Measurements from ENCODE around the gene LTBP1.

Gene LTBP1

DNA sequence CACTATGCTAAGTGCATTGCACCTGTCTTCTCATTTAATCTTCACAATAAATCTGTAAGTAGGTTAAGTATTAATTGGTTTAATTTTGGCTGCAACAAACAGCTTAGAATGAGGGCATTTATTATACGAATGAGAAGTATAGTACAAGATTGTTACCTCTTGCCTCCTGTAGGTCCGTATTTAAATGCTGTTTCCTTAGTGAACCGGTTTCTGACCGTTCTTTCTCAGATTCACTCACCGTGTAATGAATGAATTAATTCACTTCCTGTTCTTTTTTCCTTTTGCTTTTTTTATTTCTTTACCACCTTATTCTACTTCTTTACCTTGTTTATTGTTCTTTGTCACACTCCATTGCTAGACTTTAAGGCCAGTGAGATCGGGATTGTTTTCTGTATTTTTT is 375.9 kb downstream of the LTBP1 start:
- Histone ChIP-seq H3K4me1 (ENCODE audit: insufficient read depth, poor library complexity, severe bottlenecking) (no peaks in the 10 kb centered on the region), H3K27me3 (ENCODE audit: insufficient read depth, poor library complexity, severe bottlenecking) (no peaks in the 10 kb centered on the region), H3K9me3 (ENCODE audit: severe bottlenecking) (peaks cover 2% of the 10 kb centered on the region), H3K36me3 (ENCODE audit: low read depth) (no peaks in the 10 kb centered on the region), H3K27ac (ENCODE audit: poor library complexity, severe bottlenecking) (no peak overlapping the region), H3K4me3 (ENCODE audit: severe bottlenecking) (no peak overlapping the region)
- TF ChIP-seq, protein P1, sequence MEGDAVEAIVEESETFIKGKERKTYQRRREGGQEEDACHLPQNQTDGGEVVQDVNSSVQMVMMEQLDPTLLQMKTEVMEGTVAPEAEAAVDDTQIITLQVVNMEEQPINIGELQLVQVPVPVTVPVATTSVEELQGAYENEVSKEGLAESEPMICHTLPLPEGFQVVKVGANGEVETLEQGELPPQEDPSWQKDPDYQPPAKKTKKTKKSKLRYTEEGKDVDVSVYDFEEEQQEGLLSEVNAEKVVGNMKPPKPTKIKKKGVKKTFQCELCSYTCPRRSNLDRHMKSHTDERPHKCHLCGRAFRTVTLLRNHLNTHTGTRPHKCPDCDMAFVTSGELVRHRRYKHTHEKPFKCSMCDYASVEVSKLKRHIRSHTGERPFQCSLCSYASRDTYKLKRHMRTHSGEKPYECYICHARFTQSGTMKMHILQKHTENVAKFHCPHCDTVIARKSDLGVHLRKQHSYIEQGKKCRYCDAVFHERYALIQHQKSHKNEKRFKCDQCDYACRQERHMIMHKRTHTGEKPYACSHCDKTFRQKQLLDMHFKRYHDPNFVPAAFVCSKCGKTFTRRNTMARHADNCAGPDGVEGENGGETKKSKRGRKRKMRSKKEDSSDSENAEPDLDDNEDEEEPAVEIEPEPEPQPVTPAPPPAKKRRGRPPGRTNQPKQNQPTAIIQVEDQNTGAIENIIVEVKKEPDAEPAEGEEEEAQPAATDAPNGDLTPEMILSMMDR (IDR thresholded peaks at IDR 0.05; ENCODE audit: poor library complexity, severe bottlenecking), result no peak
- DNase-seq (ENCODE audit: low spot score), result no peak
- no peak for ATAC-seq (ENCODE audit: low read depth)

DNA sequence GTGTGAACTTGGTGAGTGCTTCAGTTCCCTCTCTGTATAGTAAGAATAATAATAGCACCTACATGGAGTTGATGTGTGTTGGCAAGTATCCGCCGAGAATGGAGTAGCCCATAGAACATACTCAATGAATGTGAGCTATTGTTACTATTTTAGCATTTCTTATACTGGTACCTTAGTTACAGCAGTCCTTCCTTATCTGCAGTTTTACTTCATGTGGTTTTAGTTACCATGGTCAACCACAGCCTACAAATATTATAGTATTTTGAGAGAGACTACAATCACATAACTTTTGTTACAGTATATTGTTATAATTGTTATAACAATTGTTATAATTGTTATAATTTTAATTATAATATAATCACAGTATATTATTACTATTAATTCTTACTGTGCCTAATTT is 377.2 kb downstream of the LTBP1 start:
- Histone ChIP-seq H3K4me3 (ENCODE audit: severe bottlenecking) (no peak overlapping the region), H3K27me3 (ENCODE audit: insufficient read depth, poor library complexity, severe bottlenecking) (no peaks in the 10 kb centered on the region), H3K4me1 (ENCODE audit: insufficient read depth, poor library complexity, severe bottlenecking) (no peaks in the 10 kb centered on the region), H3K27ac (ENCODE audit: poor library complexity, severe bottlenecking) (no peak overlapping the region), H3K36me3 (ENCODE audit: low read depth) (no peaks in the 10 kb centered on the region), H3K9me3 (ENCODE audit: severe bottlenecking) (peaks cover 2% of the 10 kb centered on the region)
- TF ChIP-seq, protein P1 (IDR thresholded peaks at IDR 0.05; ENCODE audit: poor library complexity, severe bottlenecking), result no peak
- no peak for DNase-seq (ENCODE audit: low spot score)
- no peak for ATAC-seq (ENCODE audit: low read depth)

DNA sequence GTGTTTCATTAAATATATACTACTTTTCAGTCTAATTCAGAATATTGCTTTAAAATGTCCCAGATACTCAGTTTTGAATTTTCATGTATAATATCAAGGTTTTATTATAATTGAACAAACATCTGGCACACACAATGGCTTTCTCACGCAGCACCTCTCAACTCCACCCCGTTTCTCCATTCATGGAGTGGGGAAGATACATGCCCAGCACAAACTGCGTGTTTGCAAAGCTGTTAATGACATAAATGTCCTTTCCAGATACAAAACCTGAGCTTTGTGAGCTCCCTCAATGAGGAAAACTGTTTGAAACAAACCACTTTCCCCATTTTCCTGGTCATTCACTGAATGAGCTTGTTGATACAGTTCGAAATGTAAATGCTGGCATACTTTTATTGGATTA is 379.3 kb downstream of the LTBP1 start:
- Histone ChIP-seq H3K9me3 (ENCODE audit: severe bottlenecking) (peaks cover 2% of the 10 kb centered on the region), H3K27ac (ENCODE audit: poor library complexity, severe bottlenecking) (no peak overlapping the region), H3K4me1 (ENCODE audit: insufficient read depth, poor library complexity, severe bottlenecking) (no peaks in the 10 kb centered on the region), H3K4me3 (ENCODE audit: severe bottlenecking) (no peak overlapping the region), H3K36me3 (ENCODE audit: low read depth) (no peaks in the 10 kb centered on the region), H3K27me3 (ENCODE audit: insufficient read depth, poor library complexity, severe bottlenecking) (no peaks in the 10 kb centered on the region)
- DNase-seq (ENCODE audit: low spot score) (no peak), ATAC-seq (ENCODE audit: low read depth) (no peak)
- TF ChIP-seq, protein P1 (IDR thresholded peaks at IDR 0.05; ENCODE audit: poor library complexity, severe bottlenecking), result no peak

DNA sequence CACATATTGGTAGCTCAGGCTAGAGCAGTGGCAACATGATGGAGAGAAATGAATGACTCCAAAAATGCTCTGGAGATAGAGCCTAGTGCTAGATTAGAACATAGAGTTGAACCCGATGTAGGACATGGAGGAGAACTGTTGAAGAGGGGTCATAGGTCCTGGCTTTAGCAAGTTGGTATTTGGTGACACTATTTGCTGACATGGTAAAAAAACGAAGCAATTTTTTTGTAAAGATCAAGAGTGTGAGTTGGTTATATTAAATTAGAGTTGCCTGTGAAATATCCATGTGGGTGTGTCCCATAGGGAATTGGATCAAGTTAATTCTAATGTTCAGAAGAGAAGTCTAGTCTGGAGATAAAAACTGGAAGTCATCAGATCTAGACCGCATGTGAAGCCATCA is 386.7 kb downstream of the LTBP1 start:
- H3K27me3 ChIP-seq (ENCODE audit: insufficient read depth, poor library complexity, severe bottlenecking), result no peaks in the 10 kb centered on the region
- H3K9me3 ChIP-seq (ENCODE audit: severe bottlenecking), result no peaks in the 10 kb centered on the region
- TF ChIP-seq, protein P1 (IDR thresholded peaks at IDR 0.05; ENCODE audit: poor library complexity, severe bottlenecking), result no peak
- H3K4me3 ChIP-seq (ENCODE audit: severe bottlenecking), result no peak overlapping the region
- no peaks in the 10 kb centered on the region for H3K36me3 ChIP-seq (ENCODE audit: low read depth)
- DNase-seq (ENCODE audit: low spot score), result no peak
- no peaks in the 10 kb centered on the region for H3K4me1 ChIP-seq (ENCODE audit: insufficient read depth, poor library complexity, severe bottlenecking)
- H3K27ac ChIP-seq (ENCODE audit: poor library complexity, severe bottlenecking), result no peak overlapping the region
- no peak for ATAC-seq (ENCODE audit: low read depth)

DNA sequence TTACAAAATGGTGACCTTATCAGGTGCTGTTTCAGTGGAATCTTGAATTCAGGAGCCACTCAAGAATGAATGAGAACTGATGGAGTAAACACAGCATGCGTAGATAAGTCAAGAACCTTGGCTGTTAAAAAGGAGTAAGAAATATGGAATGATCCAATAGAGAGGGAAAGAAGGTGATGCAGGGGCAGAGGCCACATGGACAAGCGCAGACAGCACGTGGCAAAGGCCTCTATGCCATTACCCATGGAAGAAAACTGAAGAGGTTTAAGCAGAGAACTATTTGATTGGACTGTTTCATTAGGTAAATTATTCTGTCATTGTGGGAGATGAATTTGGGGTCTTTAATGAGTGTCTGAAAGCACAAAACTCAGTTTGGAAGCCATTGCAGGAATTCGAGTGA is 387.3 kb downstream of the LTBP1 start:
- H3K27ac ChIP-seq (ENCODE audit: poor library complexity, severe bottlenecking), result no peak overlapping the region
- no peaks in the 10 kb centered on the region for H3K27me3 ChIP-seq (ENCODE audit: insufficient read depth, poor library complexity, severe bottlenecking)
- no peaks in the 10 kb centered on the region for H3K4me1 ChIP-seq (ENCODE audit: insufficient read depth, poor library complexity, severe bottlenecking)
- no peak for ATAC-seq (ENCODE audit: low read depth)
- TF ChIP-seq, protein P1 (IDR thresholded peaks at IDR 0.05; ENCODE audit: poor library complexity, severe bottlenecking), result no peak
- no peaks in the 10 kb centered on the region for H3K9me3 ChIP-seq (ENCODE audit: severe bottlenecking)
- no peak overlapping the region for H3K4me3 ChIP-seq (ENCODE audit: severe bottlenecking)
- no peak for DNase-seq (ENCODE audit: low spot score)
- no peaks in the 10 kb centered on the region for H3K36me3 ChIP-seq (ENCODE audit: low read depth)

Measured in RWPE2 (cell line).